A673 (cell line): ENCODE data around the gene ZNF219. TPM values are rescaled to one million over a fixed set of nuclear protein-coding genes. Genes with fewer than 3 reads are reported as not detected.

Source experiments
- BruUV-seq: library from RNA; stranded (reverse); fragments of 400-500 nt; replicated peaks from 2 replicates; lab custom pipeline; 2021; lab: Mats Ljungman, UMichigan
- CTCF ChIA-PET: fragments of 300-600 bp; sonication (Branson Sonifier 250); formaldehyde crosslinking; loops from one replicate; lab custom pipeline; 2022; ENCODE audit warnings: antibody characterized with exemption; lab: Charles Lee
- POLR2A ChIA-PET: fragments of 300-600 bp; sonication (Branson Sonifier 250); formaldehyde crosslinking; loops from one replicate; lab custom pipeline; 2022; ENCODE audit warnings: antibody characterized with exemption; ENCODE audit not compliant: low non-redundant PET; lab: Charles Lee
- DNase-seq: peaks from one replicate; pipeline ENCODE4 v3.0.0-alpha.2; 2015; ENCODE audit warnings: low spot score
- H3K27ac ChIP-seq: fragments of 200-600 bp; sonication (generic); 2 replicates; pipeline ENCODE4 v1.5.1; 2016; ENCODE audit warnings: mixed run types, low read depth, mild to moderate bottlenecking, mixed read lengths, antibody characterized with exemption, low read length; ENCODE audit not compliant: poor library complexity, severe bottlenecking
- H3K27me3 ChIP-seq: fragments of 200-600 bp; sonication (generic); replicated peaks from 2 replicates; pipeline ENCODE4 v1.6.1; 2017; ENCODE audit warnings: mixed run types, low read depth, mild to moderate bottlenecking, mixed read lengths, antibody characterized with exemption, low read length; ENCODE audit not compliant: insufficient read depth, poor library complexity
- H3K36me3 ChIP-seq: fragments of 200-600 bp; sonication (generic); 2 replicates; pipeline ENCODE4 v1.6.1; 2016; ENCODE audit warnings: mixed run types, mild to moderate bottlenecking, mixed read lengths, antibody characterized with exemption, low read length; ENCODE audit not compliant: insufficient read depth, poor library complexity, severe bottlenecking
- H3K4me1 ChIP-seq: fragments of 200-600 bp; sonication (generic); 2 replicates; pipeline ENCODE4 v1.6.1; 2017; ENCODE audit warnings: mixed run types, mild to moderate bottlenecking, mixed read lengths, antibody characterized with exemption, low read length; ENCODE audit not compliant: insufficient read depth, poor library complexity, severe bottlenecking
- H3K4me3 ChIP-seq: fragments of 200-600 bp; sonication (generic); 2 replicates; pipeline ENCODE4 v1.5.1; 2016; ENCODE audit warnings: low read depth, mixed run types, mild to moderate bottlenecking, mixed read lengths, low read length; ENCODE audit not compliant: poor library complexity, severe bottlenecking
- H3K9me3 ChIP-seq: fragments of 200-600 bp; sonication (generic); 2 replicates; pipeline ENCODE4 v1.6.1; 2016; ENCODE audit warnings: mixed run types, low read depth, mild to moderate bottlenecking, mixed read lengths, antibody characterized with exemption, low read length; ENCODE audit not compliant: poor library complexity, severe bottlenecking
- EZH2 ChIP-seq: fragments of 200-600 bp; sonication (generic); IDR thresholded peaks from 2 replicates; pipeline ENCODE4 v1.6.1; 2017; ENCODE audit warnings: borderline replicate concordance, low read depth, mild to moderate bottlenecking, mixed read lengths, antibody characterized with exemption, low read length; ENCODE audit not compliant: poor library complexity, severe bottlenecking
- intact Hi-C: fragments of 100-400 bp; cut with micrococcal nuclease; formaldehyde crosslinking; loops from one replicate; pipeline ENCODE4 v1.10.0; 2022; ENCODE audit not compliant: unreplicated experiment
- total RNA-seq: library from RNA; stranded (reverse); gene quantifications from 2 replicates; pipeline ENCODE4 v1.2.3, GENCODE V29; 2021
- TF ChIP-seq, protein P1 (sequence below): fragments of 300-800, 200-600 bp; sonication (generic); conservative IDR thresholded peaks from 2 replicates; pipeline ENCODE4 v1.5.1; 2017; ENCODE audit warnings: low read depth, mild to moderate bottlenecking, antibody characterized with exemption, low read length, moderate library complexity, mixed read lengths

Gene ZNF219
- total RNA-seq, 1 experiment from 2014 or later, result 84.6 TPM

DNA sequence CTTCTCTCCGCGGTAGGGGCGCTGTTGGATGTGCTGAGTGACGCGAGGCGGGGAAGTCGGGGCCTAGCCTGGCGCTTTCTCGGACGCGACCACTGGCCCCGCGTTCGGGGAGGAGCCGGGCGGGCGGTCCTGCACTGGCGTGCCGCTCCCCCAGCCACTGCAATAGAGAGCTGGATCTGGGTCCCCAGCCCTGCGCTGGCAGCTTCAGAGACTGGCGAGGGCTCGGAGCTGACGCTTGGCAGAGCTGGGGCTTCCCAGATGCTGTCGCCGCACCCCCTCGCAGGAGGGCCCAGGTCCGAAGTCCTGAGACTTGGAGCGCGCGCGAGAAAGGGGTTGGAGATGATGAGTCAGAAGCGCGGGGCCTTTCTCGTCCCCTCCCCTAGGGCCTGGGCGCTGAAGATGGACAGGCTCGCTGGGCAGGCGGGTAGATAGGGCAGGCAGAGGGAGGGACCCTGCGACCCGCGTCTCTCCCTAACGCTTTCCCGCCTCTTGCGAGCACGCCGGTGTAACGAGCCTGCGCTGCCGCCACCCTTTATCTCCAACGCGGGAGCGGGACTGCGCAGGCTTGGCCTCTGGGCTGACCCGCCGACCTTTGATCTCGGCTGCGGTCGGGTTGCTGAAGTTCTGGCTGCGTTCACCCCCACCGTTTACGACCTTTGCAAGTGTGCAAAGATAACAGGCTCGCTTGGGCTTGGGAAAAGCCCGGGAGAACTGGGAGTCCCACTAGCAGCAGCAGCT, 5.4 kb upstream of the ZNF219 start:
- DNase-seq, result peak; percentile 99
- TF ChIP-seq, protein P1, sequence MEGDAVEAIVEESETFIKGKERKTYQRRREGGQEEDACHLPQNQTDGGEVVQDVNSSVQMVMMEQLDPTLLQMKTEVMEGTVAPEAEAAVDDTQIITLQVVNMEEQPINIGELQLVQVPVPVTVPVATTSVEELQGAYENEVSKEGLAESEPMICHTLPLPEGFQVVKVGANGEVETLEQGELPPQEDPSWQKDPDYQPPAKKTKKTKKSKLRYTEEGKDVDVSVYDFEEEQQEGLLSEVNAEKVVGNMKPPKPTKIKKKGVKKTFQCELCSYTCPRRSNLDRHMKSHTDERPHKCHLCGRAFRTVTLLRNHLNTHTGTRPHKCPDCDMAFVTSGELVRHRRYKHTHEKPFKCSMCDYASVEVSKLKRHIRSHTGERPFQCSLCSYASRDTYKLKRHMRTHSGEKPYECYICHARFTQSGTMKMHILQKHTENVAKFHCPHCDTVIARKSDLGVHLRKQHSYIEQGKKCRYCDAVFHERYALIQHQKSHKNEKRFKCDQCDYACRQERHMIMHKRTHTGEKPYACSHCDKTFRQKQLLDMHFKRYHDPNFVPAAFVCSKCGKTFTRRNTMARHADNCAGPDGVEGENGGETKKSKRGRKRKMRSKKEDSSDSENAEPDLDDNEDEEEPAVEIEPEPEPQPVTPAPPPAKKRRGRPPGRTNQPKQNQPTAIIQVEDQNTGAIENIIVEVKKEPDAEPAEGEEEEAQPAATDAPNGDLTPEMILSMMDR, result peak; percentile 84
- no peak for TF ChIP-seq EZH2
- CTCF ChIA-PET, result interaction anchor here (0.6 to 3.9 kb wide), 10 partner anchors 9 to 133 kb away, joined by 3 to 55 read pairs (median 12); partner anchors contain the start of gene ARHGEF40
- peak overlapping the region; percentile 92 for H3K4me3 ChIP-seq
- H3K36me3 ChIP-seq, result no peaks in the 10 kb centered on the region
- no peaks in the 10 kb centered on the region for H3K27me3 ChIP-seq
- H3K4me1 ChIP-seq, result peaks cover 30% of the 10 kb centered on the region
- BruUV-seq, result TSS peak; percentile 91
- peak overlapping the region; percentile 100 for H3K27ac ChIP-seq
- intact Hi-C loops, result loop anchor here (1.0 kb wide), 3 partner anchors 12 to 90 kb away; no protein-coding TSS in a partner anchor
- POLR2A ChIA-PET, result no interaction called here
- H3K9me3 ChIP-seq, result no peaks in the 10 kb centered on the region

DNA sequence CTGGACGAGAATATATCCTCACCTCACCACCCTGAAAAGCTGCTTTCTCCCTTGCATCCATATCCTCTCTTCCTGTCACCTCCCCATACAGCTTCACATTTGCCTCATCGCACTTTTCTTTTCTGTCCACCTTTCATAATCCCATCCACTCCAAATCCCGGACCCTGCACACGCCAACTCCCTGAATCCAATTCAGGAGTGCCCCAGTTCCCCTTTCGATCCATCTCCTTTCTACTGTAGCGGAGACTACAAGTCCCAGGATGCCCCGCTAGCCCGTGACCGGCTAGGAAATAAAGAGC, 4.9 kb upstream of the ZNF219 start:
- Histone ChIP-seq H3K4me3 (peak overlapping the region; percentile 92), H3K9me3 (no peaks in the 10 kb centered on the region), H3K27me3 (no peaks in the 10 kb centered on the region), H3K4me1 (peaks cover 30% of the 10 kb centered on the region), H3K27ac (peak overlapping the region; percentile 100), H3K36me3 (no peaks in the 10 kb centered on the region)
- BruUV-seq, result no TSS peak
- TF ChIP-seq, protein P1, result no peak
- TF ChIP-seq EZH2, result no peak
- no peak for DNase-seq
- intact Hi-C loops, result no loop called here
- CTCF ChIA-PET, result interaction anchor here (2.2 to 3.9 kb wide), 5 partner anchors 9 to 88 kb away, joined by 8 to 55 read pairs (median 23); partner anchors contain the start of gene ARHGEF40
- POLR2A ChIA-PET, result no interaction called here

DNA sequence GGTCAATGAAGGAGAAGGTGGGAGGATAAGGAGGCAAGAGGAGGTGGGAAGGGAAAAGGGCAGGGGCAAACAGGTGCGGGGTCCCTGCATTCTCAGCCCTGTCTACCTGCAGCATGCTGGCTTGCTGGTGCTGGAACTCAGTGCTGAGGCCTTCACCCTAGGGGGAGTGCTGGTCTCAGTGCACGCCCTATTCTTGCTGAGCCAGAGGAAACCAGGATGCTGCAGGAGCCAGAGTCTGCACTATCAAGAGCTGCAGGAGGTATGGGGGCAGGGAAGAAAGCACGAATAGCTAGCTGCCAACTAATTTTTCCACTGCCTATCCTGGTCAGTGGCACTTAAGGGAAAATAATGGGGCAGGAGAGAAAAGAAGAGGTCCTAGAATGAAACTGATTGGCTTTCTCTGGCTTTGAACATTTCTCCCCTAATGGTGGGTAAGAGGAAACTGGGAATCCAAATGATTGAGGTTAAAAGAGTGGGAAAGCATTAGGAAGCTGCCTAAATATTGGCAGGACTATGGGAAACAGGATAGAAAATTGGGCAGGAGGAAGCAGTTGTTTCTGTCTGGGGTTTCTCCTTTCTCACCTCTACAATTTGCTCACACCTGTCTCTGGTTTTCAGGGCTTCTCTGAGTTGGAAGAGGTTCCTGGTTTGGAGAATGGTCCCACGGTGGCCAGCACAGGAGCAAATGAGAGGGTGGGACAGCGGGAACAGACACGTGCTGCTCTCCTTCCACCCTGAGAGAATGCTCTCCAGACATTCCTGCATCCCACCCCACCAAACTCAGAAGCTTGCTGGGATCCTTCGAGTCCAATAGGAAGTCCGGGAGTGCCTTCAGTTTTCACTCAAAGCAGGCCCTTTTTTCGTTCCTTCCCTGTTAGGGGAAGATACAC, 4.3 kb upstream of the ZNF219 start:
- ChIA-PET CTCF (interaction anchor here (1.4 to 3.9 kb wide), 5 partner anchors 8 to 88 kb away, joined by 3 to 55 read pairs (median 23); partner anchors contain the start of gene ARHGEF40), POLR2A (interaction anchor here (0.7 kb wide), 1 partner anchor 31 kb away, joined by 5 read pairs; no protein-coding TSS in a partner anchor)
- Histone ChIP-seq H3K27me3 (no peaks in the 10 kb centered on the region), H3K4me1 (peaks cover 30% of the 10 kb centered on the region), H3K4me3 (peak overlapping the region; percentile 92), H3K9me3 (no peaks in the 10 kb centered on the region), H3K27ac (peak overlapping the region; percentile 100), H3K36me3 (no peaks in the 10 kb centered on the region)
- DNase-seq, result no peak
- BruUV-seq, result TSS peak; percentile 62
- intact Hi-C loops, result no loop called here
- TF ChIP-seq, protein P1, result no peak
- TF ChIP-seq EZH2, result no peak
